CD14-positive monocyte (primary cell): ENCODE measurements around the gene TAF11L14. TPM values are rescaled to one million over a fixed set of nuclear protein-coding genes. Genes with fewer than 3 reads are reported as not detected.

Source experiments
- DNase-seq, 3 donors: peaks; one replicate each; pipeline ENCODE4 v3.0.0-alpha.2; 2011 to 2022
- H2AFZ ChIP-seq: 2 replicates; pipeline ENCODE4 v1.6.0; 2012; ENCODE audit warnings: mild to moderate bottlenecking, low read depth, low read length, inconsistent platforms; ENCODE audit not compliant: insufficient read depth, poor library complexity, severe bottlenecking
- H3K27ac ChIP-seq, 2 donors: 1 replicate in 1 of 2; 2 replicates in 1 of 2; pipeline ENCODE4 v1.5.1; 2012 to 2013; ENCODE audit warnings: low read length in 2 of 2, control low read depth in 1 of 2, inconsistent platforms in 1 of 2, low read depth in 1 of 2, mild to moderate bottlenecking in 1 of 2
- H3K27me3 ChIP-seq, 2 donors: one replicate each; pipeline versions ENCODE4 v1.6.0 to v1.6.1; 2011 to 2013; ENCODE audit warnings: low read length in 2 of 2; ENCODE audit not compliant: control insufficient read depth in 2 of 2, insufficient read depth in 2 of 2
- H3K36me3 ChIP-seq, 2 donors: replicated peaks in 1 of 2; 1 replicate in 1 of 2; 2 replicates in 1 of 2; pipeline versions ENCODE4 v1.5.1 to v1.6.1; 2012 to 2013; ENCODE audit warnings: low read length in 2 of 2, control low read depth in 1 of 2, inconsistent platforms in 1 of 2, mild to moderate bottlenecking in 1 of 2; ENCODE audit not compliant: insufficient read depth in 2 of 2, control insufficient read depth in 1 of 2
- H3K4me1 ChIP-seq, 2 donors: 1 replicate in 1 of 2; 2 replicates in 1 of 2; pipeline versions ENCODE4 v1.5.1 to v1.6.1; 2012 to 2013; ENCODE audit warnings: low read length in 2 of 2, control low read depth in 1 of 2, inconsistent platforms in 1 of 2, mild to moderate bottlenecking in 1 of 2, moderate library complexity in 1 of 2; ENCODE audit not compliant: insufficient read depth in 2 of 2, control insufficient read depth in 1 of 2
- H3K4me2 ChIP-seq: replicated peaks from 2 replicates; pipeline ENCODE3; 2012; ENCODE audit warnings: low read length, moderate library complexity, mild to moderate bottlenecking; ENCODE audit not compliant: poor library complexity, severe bottlenecking; ENCODE audit errors: extremely low read depth
- H3K4me3 ChIP-seq, 3 experiments: fragments of 200-600 bp in 1 of 3; sonication (generic) in 1 of 3; replicated peaks in 1 of 3; 1 replicate in 2 of 3; 2 replicates in 1 of 3; pipeline ENCODE4 v1.5.1; 2011 to 2013; ENCODE audit warnings: low read length in 3 of 3, mild to moderate bottlenecking in 3 of 3, control low read depth in 2 of 3, low read depth in 2 of 3, inconsistent platforms in 1 of 3, moderate library complexity in 1 of 3
- H3K79me2 ChIP-seq: 2 replicates; pipeline ENCODE4 v1.6.0; 2012; ENCODE audit warnings: mild to moderate bottlenecking, control low read depth, inconsistent platforms, low read length, moderate library complexity; ENCODE audit not compliant: insufficient read depth
- H3K9ac ChIP-seq: 2 replicates; pipeline ENCODE4 v1.6.0; 2017; ENCODE audit warnings: low read length, mild to moderate bottlenecking; ENCODE audit not compliant: insufficient read depth, poor library complexity, severe bottlenecking
- H3K9me3 ChIP-seq, 2 donors: replicated peaks in 1 of 2; 1 replicate in 1 of 2; 2 replicates in 1 of 2; pipeline versions ENCODE4 v1.5.1 to v1.6.1; 2012 to 2013; ENCODE audit warnings: low read length in 2 of 2, control low read depth in 1 of 2; ENCODE audit not compliant: control insufficient read depth in 1 of 2, insufficient read depth in 1 of 2
- H4K20me1 ChIP-seq: 2 replicates; pipeline ENCODE4 v1.6.0; 2012; ENCODE audit warnings: mild to moderate bottlenecking, low read length, control low read depth, moderate library complexity; ENCODE audit not compliant: insufficient read depth
- H3K27ac Mint-ChIP-seq, 7 donors: one replicate each; pipeline ENCODE4 v1.8.0; 2020; ENCODE audit warnings: mild to moderate bottlenecking in 7 of 7, mixed read lengths in 7 of 7, moderate library complexity in 6 of 7, inconsistent platforms in 2 of 7
- H3K27me3 Mint-ChIP-seq, 3 donors: one replicate each; pipeline ENCODE4 v1.8.0; 2021 to 2022; ENCODE audit warnings: low read depth in 3 of 3, mild to moderate bottlenecking in 3 of 3, mixed read lengths in 3 of 3, moderate library complexity in 3 of 3, inconsistent platforms in 1 of 3
- H3K36me3 Mint-ChIP-seq, 2 donors: one replicate each; pipeline ENCODE4 v1.8.0; 2020; ENCODE audit warnings: mixed read lengths in 2 of 2, inconsistent platforms in 1 of 2, mild to moderate bottlenecking in 1 of 2
- H3K4me1 Mint-ChIP-seq: one replicate; pipeline ENCODE4 v1.8.0; 2020; ENCODE audit warnings: mild to moderate bottlenecking, mixed read lengths
- H3K4me3 Mint-ChIP-seq, 2 donors: one replicate each; pipeline ENCODE4 v1.8.0; 2020; ENCODE audit warnings: mild to moderate bottlenecking in 2 of 2, mixed read lengths in 2 of 2, moderate library complexity in 1 of 2
- H3K9me3 Mint-ChIP-seq, 7 donors: one replicate each; pipeline ENCODE4 v1.8.0; 2020 to 2022; ENCODE audit warnings: mixed read lengths in 7 of 7, mild to moderate bottlenecking in 6 of 7, moderate library complexity in 6 of 7, inconsistent platforms in 2 of 7
- CTCF ChIP-seq: fragments of 200-600 bp; IDR thresholded peaks from one replicate; pipeline ENCODE4 v1.8.0; 2022; ENCODE audit warnings: antibody characterized with exemption, mild to moderate bottlenecking
- WGBS: methylation state at CpG from one replicate; pipeline ENCODE4 v1.1.5; 2013; ENCODE audit warnings: missing lambda C conversion rate; ENCODE audit not compliant: insufficient coverage; 5-methylcytosine and 5-hydroxymethylcytosine counted together
- intact Hi-C, 2 donors: fragments of 100-400 bp; cut with micrococcal nuclease; formaldehyde crosslinking; loops; one replicate each; pipeline versions ENCODE4 v1.15.0 to v1.15.1; 2023
- polyA plus RNA-seq, 3 donors: library from polyadenylated mRNA; depleted of rRNA in 1 of 3; unstranded in 2 of 3; stranded (reverse) in 1 of 3; fragments of 300-500 nt in 2 of 3; fragments of >200 nt in 1 of 3; fragmentation: Illumina TruSeq in 2 of 3; gene quantifications; 1 replicate in 2 of 3; 2 replicates in 1 of 3; pipeline ENCODE4 v1.2.3, GENCODE V29; 2012 to 2021
- small RNA-seq: library from RNA; depleted of rRNA; stranded (forward); fragments of <200 nt; gene quantifications from one replicate; pipeline ENCODE3, GENCODE V24; 2012; ENCODE audit warnings: low read depth; ENCODE audit not compliant: insufficient read length

The TAF11L14 gene
- polyA plus RNA-seq, 3 donors: not detected

GRCh38 chr5:17679597-17680203 is 45.4 kb downstream of the TAF11L14 start:
- H3K27ac Mint-ChIP-seq: no peak overlapping the region
- no peaks in the 10 kb centered on the region for H3K27me3 ChIP-seq
- TF ChIP-seq CTCF: no peak

GRCh38 chr5:17680737-17681136 is 46.5 kb downstream of the TAF11L14 start:
- no peaks in the 10 kb centered on the region for H4K20me1 ChIP-seq
- H3K27me3 ChIP-seq: no peaks in the 10 kb centered on the region
- no peak overlapping the region for H3K4me2 ChIP-seq
- H3K9ac ChIP-seq: no peak overlapping the region
- H2AFZ ChIP-seq: no peak overlapping the region
- H3K4me1 Mint-ChIP-seq: no peaks in the 10 kb centered on the region
- no peaks in the 10 kb centered on the region for H3K4me1 ChIP-seq
- TF ChIP-seq CTCF: no peak
- no peak overlapping the region for H3K27ac ChIP-seq
- no peak overlapping the region for H3K4me3 ChIP-seq
- H3K4me3 Mint-ChIP-seq: no peak overlapping the region
- peaks cover 0 to 3% (median 0%) of the 10 kb centered on the region in 3 donors for H3K27me3 Mint-ChIP-seq
- WGBS: no CpG with 5 or more reads among the region's 2 CpGs
- no peaks in the 10 kb centered on the region for H3K9me3 ChIP-seq
- no peak for DNase-seq
- H3K36me3 ChIP-seq: no peaks in the 10 kb centered on the region
- H3K9me3 Mint-ChIP-seq: peaks cover 0 to 3% (median 0%) of the 10 kb centered on the region in 7 donors
- H3K27ac Mint-ChIP-seq: no peak overlapping the region
- intact Hi-C loops: no loop called here
- H3K79me2 ChIP-seq: no peaks in the 10 kb centered on the region
- no peaks in the 10 kb centered on the region for H3K36me3 Mint-ChIP-seq

More at GRCh38 chr5:17679597-17680203, 45.4 kb downstream of the TAF11L14 start:
- DNase-seq: no peak
- Histone ChIP-seq H3K79me2 (no peaks in the 10 kb centered on the region), H3K4me1 (no peaks in the 10 kb centered on the region), H3K27ac (no peak overlapping the region), H3K4me3 (no peak overlapping the region), H4K20me1 (no peaks in the 10 kb centered on the region), H3K4me2 (no peak overlapping the region), H2AFZ (no peak overlapping the region), H3K36me3 (no peaks in the 10 kb centered on the region), H3K9me3 (no peaks in the 10 kb centered on the region), H3K9ac (no peak overlapping the region)
- Mint-ChIP-seq H3K9me3 (peaks cover 0 to 5% (median 0%) of the 10 kb centered on the region in 7 donors), H3K27me3 (peaks cover 0 to 3% (median 0%) of the 10 kb centered on the region in 3 donors), H3K4me3 (no peak overlapping the region), H3K4me1 (no peaks in the 10 kb centered on the region), H3K36me3 (no peaks in the 10 kb centered on the region)
- intact Hi-C loops: no loop called here
- WGBS: 97% methylated on average over 5 of the region's 8 CpGs

Small RNAs within 50 kb of the gene (small RNA-seq; reads per million reads assigned to genes)
- gene AC233724.1: not detected
- gene AC233724.12: not detected
- gene AC233724.2: not detected
- gene AC233724.3: not detected
- gene AC233724.4: not detected
- not detected for gene AC233724.6
- not detected for gene AC233724.7

Other genes starting within 250 kb of the TAF11L14 start
- gene TAF11L2, start 136.2 kb upstream of the TAF11L14 start, polyA plus RNA-seq: not detected
- gene TAF11L3, start 116.1 kb upstream of the TAF11L14 start, polyA plus RNA-seq: not detected
- gene TAF11L4, start 112.7 kb upstream of the TAF11L14 start, polyA plus RNA-seq: not detected
- gene TAF11L5, start 109.2 kb upstream of the TAF11L14 start, polyA plus RNA-seq: not detected
- gene TAF11L6, start 105.8 kb upstream of the TAF11L14 start, polyA plus RNA-seq: not detected
- gene TAF11L7, start 48.7 kb upstream of the TAF11L14 start, polyA plus RNA-seq: not detected
- gene TAF11L8, start 43.5 kb upstream of the TAF11L14 start, polyA plus RNA-seq: not detected
- gene TAF11L9, start 40.1 kb upstream of the TAF11L14 start, polyA plus RNA-seq: not detected
- not detected for gene TAF11L10, start 36.6 kb upstream of the TAF11L14 start, polyA plus RNA-seq
- gene TAF11L11, start 30.3 kb upstream of the TAF11L14 start, polyA plus RNA-seq: not detected
- gene TAF11L12, start 24.1 kb upstream of the TAF11L14 start, polyA plus RNA-seq: not detected
- not detected for gene TAF11L13, start 2.4 kb upstream of the TAF11L14 start, polyA plus RNA-seq